Spleen (tissue), 7 donors: ENCODE measurements around the gene CTAGE15.
"Not testable (repeated sequence)": the region's sequence is repeated elsewhere in the genome, so short reads cannot be mapped to it uniquely, and the experiment has no call there.

Experiments
- CTCF ChIP-seq, 11 experiments: fragments of 200-600 bp in 7 of 11; fragments of 450-650 bp in 4 of 11; sonication (generic) in 4 of 11; IDR thresholded peaks in 8 of 11; conservative IDR thresholded peaks in 3 of 11; 1 replicate in 7 of 11; 2 replicates in 4 of 11; pipeline versions ENCODE4 v1.4.0 to v1.8.0; 2016 to 2021; ENCODE audit warnings: antibody characterized with exemption in 11 of 11, inconsistent platforms in 4 of 11, mild to moderate bottlenecking in 1 of 11
- POLR2A ChIP-seq, 3 donors: fragments of 450-650 bp; IDR thresholded peaks; one replicate each; pipeline ENCODE4 v1.5.1; 2017; ENCODE audit warnings: antibody characterized with exemption in 3 of 3, mild to moderate bottlenecking in 1 of 3
- POLR2AphosphoS5 ChIP-seq, 3 donors: sonication (generic); formaldehyde crosslinking; IDR thresholded peaks; one replicate each; pipeline ENCODE4 v1.5.1; 2017; ENCODE audit warnings: antibody characterized with exemption in 3 of 3
- donor health status: DM: no; HTN: no; CAD: no; lungs with moderate emphysema.
- donor health status: DM: no; HTN: no; CAD: no.
- donor health status: DM: no; HTN: no; CAD: no.

- TF ChIP-seq CTCF (IDR thresholded peaks at IDR 0.05 in 8 of 11, conservative IDR thresholded peaks at IDR 0.05 in 3 of 11); POLR2AphosphoS5 (IDR thresholded peaks at IDR 0.05); POLR2A (IDR thresholded peaks at IDR 0.05): not testable (repeated sequence)
Observed at GRCh38 chr7:143621175-143621574, 49.6 kb downstream of the CTAGE15 start.
